Gastroesophageal sphincter (tissue), 4 donors: Measurements from ENCODE around the gene TMEM208. TPM values are rescaled to one million over a fixed set of nuclear protein-coding genes. Genes with fewer than 3 reads are reported as not detected.

Source experiments
- ATAC-seq: fragments of 150-250 bp; one replicate; pipeline ENCODE4 v1.9.1; 2016; ENCODE audit warnings: mild to moderate bottlenecking, moderate library complexity
- H3K27ac ChIP-seq, 4 donors: fragments of 200-600 bp; sonication (generic) in 3 of 4; 1 replicate in 3 of 4; 2 replicates in 1 of 4; pipeline ENCODE4 v1.5.1; 2016 to 2019
- H3K27me3 ChIP-seq: fragments of 200-600 bp; sonication (generic); one replicate; pipeline ENCODE4 v1.5.1; 2019
- H3K36me3 ChIP-seq, 2 donors: fragments of 200-600 bp; sonication (generic); one replicate each; pipeline ENCODE4 v1.5.1; 2019; ENCODE audit warnings: control low read depth in 1 of 2
- H3K4me1 ChIP-seq, 3 donors: fragments of 200-600 bp; sonication (generic); 1 replicate in 2 of 3; 2 replicates in 1 of 3; pipeline ENCODE4 v1.5.1; 2016 to 2019; ENCODE audit warnings: control low read depth in 2 of 3
- H3K4me3 ChIP-seq, 2 donors: fragments of 200-600 bp; sonication (generic); one replicate each; pipeline ENCODE4 v1.5.1; 2019; ENCODE audit warnings: mild to moderate bottlenecking in 1 of 2, moderate library complexity in 1 of 2
- H3K9me3 ChIP-seq, 3 donors: fragments of 200-600 bp; sonication (generic); one replicate each; pipeline ENCODE4 v1.5.1; 2017 to 2019; ENCODE audit warnings: control low read depth in 2 of 3
- CTCF ChIP-seq, 4 experiments: fragments of 200-600 bp in 2 of 4; fragments of 450-650 bp in 2 of 4; sonication (generic) in 1 of 4; IDR thresholded peaks; one replicate each; pipeline ENCODE4 v1.5.1; 2017 to 2019; ENCODE audit warnings: antibody characterized with exemption in 4 of 4, mild to moderate bottlenecking in 2 of 4, moderate library complexity in 2 of 4
- EP300 ChIP-seq: sonication (generic); formaldehyde crosslinking; IDR thresholded peaks from one replicate; pipeline ENCODE4 v1.6.1; 2017; ENCODE audit warnings: antibody characterized with exemption, mild to moderate bottlenecking
- POLR2A ChIP-seq, 2 donors: fragments of 450-650 bp; IDR thresholded peaks; one replicate each; pipeline ENCODE4 v1.6.1; 2017; ENCODE audit warnings: antibody characterized with exemption in 2 of 2, mild to moderate bottlenecking in 2 of 2, moderate library complexity in 1 of 2
- POLR2AphosphoS5 ChIP-seq: sonication (generic); formaldehyde crosslinking; IDR thresholded peaks from one replicate; pipeline ENCODE4 v1.6.1; 2017; ENCODE audit warnings: antibody characterized with exemption
- WGBS, 2 donors: methylation state at CpG; one replicate each; pipeline ENCODE4 v1.1.5; 2018; ENCODE audit warnings: low coverage in 1 of 2; 5-methylcytosine and 5-hydroxymethylcytosine counted together
- total RNA-seq, 4 donors: library from RNA; depleted of rRNA; stranded (reverse); fragments of >200 nt; gene quantifications; one replicate each; pipeline ENCODE4 v1.1.0, GENCODE V29; 2016

TMEM208 gene
- total RNA-seq, 4 donors from 2014 or later, result 15.4 to 34.7 (median 30.7) TPM

- ATAC-seq, result no peak
- H3K36me3 ChIP-seq, result peaks cover 0 to 14% of the 10 kb centered on the region in 2 donors
- H3K4me3 ChIP-seq, result no peak overlapping the region
- H3K27me3 ChIP-seq, result peaks cover 5% of the 10 kb centered on the region
- TF ChIP-seq POLR2AphosphoS5, result no peak
- TF ChIP-seq POLR2A (IDR thresholded peaks at IDR 0.05), result no peak
- no peak for TF ChIP-seq EP300
- TF ChIP-seq CTCF (IDR thresholded peaks at IDR 0.05), result no peak
- H3K9me3 ChIP-seq, result no peaks in the 10 kb centered on the region
- H3K4me1 ChIP-seq, result peaks cover 0 to 79% (median 38%) of the 10 kb centered on the region in 3 donors
- WGBS, 2 donors, result 92% methylated on average over 2 of the region's 4 CpGs; no CpG with 5 or more reads in 1 of the 2 donors
- H3K27ac ChIP-seq, result peak overlapping the region in 3 of 4 donors; percentile 83 to 87 (median 86)
These were observed 16.6 kb downstream of the TMEM208 start for GRCh38 chr16:67243481-67243880.

GRCh38 chr16:67244387-67245185, 17.7 kb downstream of the TMEM208 start:
- Histone ChIP-seq H3K4me3 (no peak overlapping the region), H3K27me3 (peaks cover 16% of the 10 kb centered on the region), H3K36me3 (peaks cover 0 to 3% of the 10 kb centered on the region in 2 donors), H3K9me3 (no peaks in the 10 kb centered on the region), H3K27ac (peak overlapping the region in 3 of 4 donors; percentile 83 to 87 (median 86)), H3K4me1 (peaks cover 0 to 90% (median 45%) of the 10 kb centered on the region in 3 donors)
- WGBS, 2 donors, result 10 to 31% methylated on average over 2 of the region's 5 CpGs
- TF ChIP-seq POLR2AphosphoS5 (no peak), CTCF (IDR thresholded peaks at IDR 0.05) (no peak), POLR2A (IDR thresholded peaks at IDR 0.05) (no peak), EP300 (no peak)
- ATAC-seq, result peak; percentile 6

GRCh38 chr16:67245186-67245585, 18.3 kb downstream of the TMEM208 start:
- H3K9me3 ChIP-seq, result no peaks in the 10 kb centered on the region
- peak overlapping the region in 3 of 4 donors; percentile 83 to 87 (median 86) for H3K27ac ChIP-seq
- no peaks in the 10 kb centered on the region for H3K36me3 ChIP-seq
- peak overlapping the region in 1 of 2 donors; percentile 80 for H3K4me3 ChIP-seq
- TF ChIP-seq EP300 (no peak), CTCF (IDR thresholded peaks at IDR 0.05) (no peak), POLR2AphosphoS5 (no peak), POLR2A (IDR thresholded peaks at IDR 0.05) (no peak)
- H3K27me3 ChIP-seq, result peaks cover 22% of the 10 kb centered on the region
- H3K4me1 ChIP-seq, result peaks cover 0 to 89% (median 45%) of the 10 kb centered on the region in 3 donors
- ATAC-seq, result no peak
- 89% methylated on average over 3 of the region's 4 CpGs; no CpG with 5 or more reads in 1 of the 2 donors for WGBS, 2 donors

- WGBS, 2 donors, result 12 to 27% methylated on average over 2 to 5 of the region's 8 CpGs
- no peak for TF ChIP-seq POLR2AphosphoS5
- TF ChIP-seq CTCF (IDR thresholded peaks at IDR 0.05), result no peak
- H3K9me3 ChIP-seq, result no peaks in the 10 kb centered on the region
- no peaks in the 10 kb centered on the region for H3K36me3 ChIP-seq
- peak overlapping the region; percentile 3 to 87 (median 84) for H3K27ac ChIP-seq
- no peak for ATAC-seq
- H3K4me1 ChIP-seq, result peaks cover 0 to 84% (median 44%) of the 10 kb centered on the region in 3 donors
- H3K4me3 ChIP-seq, result peak overlapping the region; percentile 54 to 80
- peaks cover 27% of the 10 kb centered on the region for H3K27me3 ChIP-seq
These were observed 18.7 kb downstream of the TMEM208 start for GRCh38 chr16:67245674-67246080.
